Cardiac ventricle fibroblast (primary cell): ENCODE data around the gene GREB1. TPM values are rescaled to one million over a fixed set of nuclear protein-coding genes. Genes with fewer than 3 reads are reported as not detected.

ENCODE experiments used
- total RNA-seq: library from RNA; depleted of rRNA; stranded (reverse); fragments of >200 nt; gene quantifications from 2 replicates; pipeline ENCODE4 v1.2.3, GENCODE V29; 2015

The GREB1 gene, protein sequence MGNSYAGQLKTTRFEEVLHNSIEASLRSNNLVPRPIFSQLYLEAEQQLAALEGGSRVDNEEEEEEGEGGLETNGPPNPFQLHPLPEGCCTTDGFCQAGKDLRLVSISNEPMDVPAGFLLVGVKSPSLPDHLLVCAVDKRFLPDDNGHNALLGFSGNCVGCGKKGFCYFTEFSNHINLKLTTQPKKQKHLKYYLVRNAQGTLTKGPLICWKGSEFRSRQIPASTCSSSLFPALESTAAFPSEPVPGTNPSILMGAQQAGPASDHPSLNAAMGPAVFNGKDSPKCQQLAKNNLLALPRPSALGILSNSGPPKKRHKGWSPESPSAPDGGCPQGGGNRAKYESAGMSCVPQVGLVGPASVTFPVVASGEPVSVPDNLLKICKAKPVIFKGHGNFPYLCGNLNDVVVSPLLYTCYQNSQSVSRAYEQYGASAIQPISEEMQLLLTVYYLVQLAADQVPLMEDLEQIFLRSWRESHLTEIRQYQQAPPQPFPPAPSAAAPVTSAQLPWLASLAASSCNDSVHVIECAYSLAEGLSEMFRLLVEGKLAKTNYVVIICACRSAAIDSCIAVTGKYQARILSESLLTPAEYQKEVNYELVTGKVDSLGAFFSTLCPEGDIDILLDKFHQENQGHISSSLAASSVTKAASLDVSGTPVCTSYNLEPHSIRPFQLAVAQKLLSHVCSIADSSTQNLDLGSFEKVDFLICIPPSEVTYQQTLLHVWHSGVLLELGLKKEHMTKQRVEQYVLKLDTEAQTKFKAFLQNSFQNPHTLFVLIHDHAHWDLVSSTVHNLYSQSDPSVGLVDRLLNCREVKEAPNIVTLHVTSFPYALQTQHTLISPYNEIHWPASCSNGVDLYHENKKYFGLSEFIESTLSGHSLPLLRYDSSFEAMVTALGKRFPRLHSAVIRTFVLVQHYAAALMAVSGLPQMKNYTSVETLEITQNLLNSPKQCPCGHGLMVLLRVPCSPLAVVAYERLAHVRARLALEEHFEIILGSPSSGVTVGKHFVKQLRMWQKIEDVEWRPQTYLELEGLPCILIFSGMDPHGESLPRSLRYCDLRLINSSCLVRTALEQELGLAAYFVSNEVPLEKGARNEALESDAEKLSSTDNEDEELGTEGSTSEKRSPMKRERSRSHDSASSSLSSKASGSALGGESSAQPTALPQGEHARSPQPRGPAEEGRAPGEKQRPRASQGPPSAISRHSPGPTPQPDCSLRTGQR (N-terminal part only)
- 1.7 and 2.3 TPM in 2 replicates for total RNA-seq

DNA sequence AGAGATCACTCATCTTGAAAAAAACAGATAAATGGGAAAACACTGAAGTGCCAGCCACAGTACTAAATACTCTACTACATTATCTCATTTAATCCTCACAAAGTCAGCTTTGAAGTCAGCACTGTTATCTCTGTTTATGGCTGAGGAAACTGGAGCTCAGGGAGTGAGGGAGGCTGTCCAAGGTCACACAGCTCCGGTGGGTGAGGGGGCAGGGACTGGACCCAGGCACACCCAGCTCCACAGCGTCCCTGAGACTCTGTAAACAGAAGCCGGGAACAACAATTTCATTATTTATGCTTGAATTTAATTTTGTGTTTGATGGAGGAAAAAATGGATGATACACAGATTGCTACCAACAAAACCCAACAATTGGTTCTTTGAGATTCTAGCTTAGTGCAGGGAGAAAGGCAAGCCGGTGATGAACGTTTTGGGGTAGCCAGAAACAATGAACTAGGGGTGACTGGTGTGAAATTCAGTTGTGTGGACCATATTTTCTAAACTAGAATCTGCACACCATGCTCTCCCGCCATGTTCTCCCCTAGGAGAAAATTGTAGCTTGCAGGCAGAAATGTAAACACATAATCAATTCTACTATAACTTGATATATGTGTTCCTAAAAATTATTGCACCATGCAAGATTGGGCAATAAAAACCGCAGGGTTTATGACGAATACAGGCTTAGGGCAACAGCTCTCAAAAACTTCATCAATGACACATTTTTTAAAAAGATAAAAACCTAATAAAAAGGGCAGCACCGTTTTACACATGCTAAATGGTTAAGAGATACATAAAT is at the start of gene GREB1:
Gene GREB1 (plus strand): TSS at position 768 of the 793 bp plus-strand sequence. CDS start 22,570 bp downstream, outside the sequence.

DNA sequence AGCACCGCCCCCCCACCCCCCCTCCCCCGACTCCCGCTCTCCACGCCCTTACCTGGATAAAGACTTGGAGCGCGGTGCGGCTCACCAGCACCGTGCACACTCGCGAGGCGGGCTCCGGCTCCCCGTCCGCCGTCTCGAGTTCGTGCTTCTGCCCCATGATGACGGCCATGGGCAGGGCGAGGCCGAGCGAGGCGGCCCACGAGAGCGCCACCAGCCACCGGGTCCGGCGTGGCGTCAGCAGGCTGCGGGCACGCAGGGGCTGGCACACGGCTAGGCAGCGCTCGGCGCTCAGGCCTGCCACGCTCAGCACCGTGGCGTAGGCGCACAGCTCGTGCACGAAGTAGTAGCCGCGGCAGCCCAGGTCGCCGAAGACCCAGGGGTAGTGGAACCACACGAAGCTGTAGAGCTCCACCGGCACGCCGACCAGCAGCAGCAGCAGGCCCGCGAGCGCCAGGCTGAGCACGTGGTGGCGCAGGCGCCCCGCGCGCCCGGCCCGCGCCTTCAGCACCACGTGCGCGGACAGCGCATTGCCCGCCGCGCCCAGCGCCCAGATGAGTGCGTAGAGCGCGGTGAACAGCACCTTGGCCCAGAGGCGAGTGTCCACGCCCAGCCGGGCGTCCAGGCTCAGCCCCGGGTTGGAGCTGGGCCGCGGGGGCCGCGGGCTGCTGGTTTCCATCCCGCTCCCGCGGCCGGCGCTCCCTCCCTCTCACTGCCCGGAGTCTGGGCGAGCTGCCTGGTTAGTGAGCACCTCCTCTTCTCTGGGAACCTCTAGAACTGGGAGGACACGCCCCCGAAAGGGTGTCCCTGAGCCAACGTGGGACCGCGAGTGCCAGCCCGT is 135.8 kb downstream of the GREB1 start, which contains the start of gene NTSR2:
Gene NTSR2 (minus strand): TSS at position 742 of the 838 bp plus-strand sequence. CDS start 66 bp downstream, at position 676.

Other genes starting within 250 kb of the GREB1 start
- 26.8 and 33.6 TPM in 2 replicates for gene ROCK2, start 189.4 kb upstream of the GREB1 start, total RNA-seq
- gene E2F6, start 67.9 kb upstream of the GREB1 start, total RNA-seq = 5.0 and 9.1 TPM in 2 replicates
- not detected in 2 replicates for gene NTSR2, start 136.2 kb downstream of the GREB1 start, total RNA-seq
- 55.7 and 61.8 TPM in 2 replicates for gene LPIN1, start 212.6 kb downstream of the GREB1 start, total RNA-seq